HG03457 (cell line): ENCODE measurements around the gene SLC52A1.
A peak's percentile ranks its signal among the peaks of the same experiment; 100 is the strongest.
"Not testable (repeated sequence)": the region's sequence is repeated elsewhere in the genome, so short reads cannot be mapped to it uniquely, and the experiment has no call there.

Experiments
- ATAC-seq: cut with Tn5 transposase; IDR thresholded peaks from one replicate; pipeline ENCODE4 v1.9.1; 2021; ENCODE audit warnings: moderate number of reproducible peaks; ENCODE audit not compliant: unreplicated experiment

The SLC52A1 gene

DNA sequence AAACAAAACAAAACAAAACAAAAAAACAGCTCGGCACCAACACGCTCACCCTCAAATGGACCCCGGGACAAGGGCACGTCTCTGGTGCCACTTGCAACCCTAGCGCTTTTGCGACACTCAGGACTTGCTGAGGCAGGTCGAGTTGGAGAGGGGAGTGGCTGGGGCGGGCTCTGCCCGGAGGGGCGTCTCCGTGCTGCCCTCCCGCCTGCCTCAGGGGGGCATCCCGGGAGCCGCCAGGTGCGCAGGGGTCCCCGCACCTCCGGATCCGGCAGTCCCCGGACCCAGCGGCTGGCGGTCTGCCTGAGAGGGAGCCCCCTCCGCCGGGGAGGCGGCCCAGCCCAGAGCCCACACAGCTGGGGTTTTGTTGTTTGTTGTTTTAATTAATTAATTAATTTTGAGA, at the start of gene SLC52A1:
TSS of gene SLC52A1 (minus strand) at position 112 of the 400 bp plus-strand sequence. CDS start 820 bp downstream, outside the sequence.
- no peak for ATAC-seq

GRCh38 chr17:5080591-5080990, 45.4 kb upstream of the SLC52A1 start:
- no peak for ATAC-seq

DNA sequence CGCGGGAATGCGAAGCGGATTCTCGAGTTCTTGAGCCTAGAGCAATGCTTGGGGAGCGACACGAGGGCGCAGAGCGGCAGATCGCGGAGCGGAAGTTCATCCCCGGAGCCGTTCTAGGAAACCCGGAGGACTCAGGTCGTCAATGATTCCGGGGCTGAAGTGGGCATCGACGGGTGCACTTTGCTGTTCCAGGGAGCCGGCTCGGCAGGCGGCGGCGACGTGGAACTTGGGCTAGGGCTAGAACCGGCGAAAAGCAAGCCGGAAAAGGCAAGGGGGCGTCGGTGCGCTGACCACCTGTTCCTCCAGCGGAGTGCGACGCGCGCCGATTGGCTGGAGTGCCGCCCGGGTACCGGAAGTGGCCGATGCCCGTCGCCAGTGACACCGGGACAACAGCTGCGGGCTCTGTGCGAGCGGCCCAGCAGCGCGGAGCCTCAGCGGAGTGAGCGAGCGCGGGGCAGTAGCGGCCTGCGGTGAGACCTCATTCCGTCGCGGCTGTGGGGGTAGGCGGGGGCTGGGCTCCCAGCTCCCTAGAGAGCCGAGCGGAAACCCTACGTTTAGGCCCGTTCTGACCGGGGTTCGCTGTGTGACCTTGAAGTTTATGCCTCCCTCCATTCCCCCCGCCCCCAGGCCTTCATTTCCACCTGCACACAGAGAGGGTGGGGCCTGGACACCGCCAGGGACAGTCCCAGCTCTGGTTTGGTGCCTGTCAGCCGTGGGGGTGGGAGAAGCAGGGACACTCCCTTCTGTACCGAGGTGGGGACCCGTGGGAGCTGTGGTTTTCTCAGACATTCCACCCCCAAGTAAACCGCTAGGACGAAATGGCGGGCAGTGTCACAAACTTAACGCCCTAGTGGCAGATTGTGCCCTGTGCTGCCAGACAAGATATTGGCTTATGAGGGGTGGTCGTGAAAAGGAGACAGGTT, 43.1 kb upstream of the SLC52A1 start, which contains the start of gene ZFP3:
TSS of gene ZFP3 (plus strand) at position 362 of the 923 bp plus-strand sequence. CDS start 13,038 bp downstream, outside the sequence.
- ATAC-seq: peak; percentile 48

DNA sequence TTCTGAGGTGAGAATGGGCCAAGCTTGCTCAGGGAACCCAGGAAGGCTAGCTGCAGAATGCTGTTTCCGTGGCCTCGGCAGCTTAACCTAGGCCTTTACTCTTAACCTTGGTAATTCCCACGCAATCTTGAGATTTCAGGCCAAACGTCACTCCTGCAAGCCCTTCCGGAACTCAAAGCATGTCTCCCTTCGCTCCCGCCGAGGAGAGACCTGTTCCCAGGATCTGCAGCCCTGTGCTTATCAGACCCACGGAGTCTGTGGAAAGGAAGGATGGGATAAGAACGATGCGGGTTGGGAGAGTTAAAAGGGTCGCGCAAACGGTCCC, 42.5 kb upstream of the SLC52A1 start:
- no peak for ATAC-seq

GRCh38 chr17:5077275-5077674, 42.0 kb upstream of the SLC52A1 start:
- ATAC-seq: not testable (repeated sequence)

DNA sequence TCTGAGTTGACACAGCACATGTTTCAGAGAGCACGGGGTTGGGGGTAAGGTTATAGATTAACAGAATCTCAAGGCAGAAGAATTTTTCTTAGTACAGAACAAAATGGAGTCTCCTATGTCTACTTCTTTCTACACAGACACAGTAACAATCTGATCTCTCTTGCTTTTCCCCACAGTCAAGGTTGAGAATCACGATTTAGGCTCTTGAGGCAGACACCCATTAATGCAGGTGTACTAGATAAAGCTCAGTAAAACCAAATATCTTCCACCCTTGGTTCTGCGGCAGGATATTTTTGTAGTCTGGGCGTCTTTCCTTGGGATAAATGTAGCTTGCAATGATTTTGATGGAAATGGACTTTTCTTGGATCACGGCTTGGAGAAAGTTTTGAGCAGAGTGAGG, 40.2 kb upstream of the SLC52A1 start:
- ATAC-seq: not testable (repeated sequence)

- no peak for ATAC-seq
These were observed 34.5 kb upstream of the SLC52A1 start for GRCh38 chr17:5069724-5070123.

- ATAC-seq: no peak
These were observed 33.0 kb upstream of the SLC52A1 start for GRCh38 chr17:5068236-5068635.

DNA sequence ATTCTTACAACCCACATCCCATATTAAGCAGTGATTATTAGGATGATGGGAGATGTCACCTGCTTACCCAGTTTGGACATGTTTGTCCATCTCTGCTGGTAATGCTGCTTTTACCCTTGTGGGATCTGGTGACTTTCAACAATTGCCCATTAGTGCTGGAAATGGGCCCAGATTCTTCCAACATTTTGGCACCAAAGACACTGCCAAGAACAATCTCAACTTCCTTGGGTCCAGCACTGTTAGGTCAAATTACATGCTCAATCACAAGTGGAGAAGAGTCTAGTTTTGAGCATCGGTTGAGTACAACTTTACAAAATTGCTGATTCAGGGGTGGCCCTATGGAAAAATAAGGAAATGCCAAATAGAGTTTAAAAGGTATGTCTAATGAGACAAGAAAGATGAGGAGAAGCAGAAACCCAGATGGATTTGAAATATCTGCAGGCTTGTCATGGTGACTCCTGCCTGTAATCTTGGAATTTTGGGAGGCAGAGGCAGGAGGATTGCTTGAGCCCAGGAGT, 30.1 kb upstream of the SLC52A1 start:
- ATAC-seq: no peak

DNA sequence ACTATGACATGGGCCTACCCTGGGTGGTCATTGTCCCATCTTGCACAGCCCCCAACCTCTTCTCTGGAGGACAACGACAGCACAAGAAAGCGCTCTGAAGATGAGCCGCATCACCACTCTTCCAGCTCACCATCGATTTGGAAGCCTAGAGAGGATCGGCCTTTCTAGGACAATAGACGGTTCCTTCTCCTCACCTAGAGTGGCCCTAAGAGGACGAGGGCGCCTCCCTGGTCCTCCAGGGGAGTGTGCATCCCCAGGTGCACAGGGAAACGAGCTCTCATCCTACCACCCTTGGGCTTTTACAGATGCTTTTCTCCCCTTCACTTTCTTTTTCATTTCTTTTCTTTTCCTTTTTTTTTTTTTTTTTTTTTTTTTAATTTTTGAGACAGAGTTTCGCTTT, 20.3 kb upstream of the SLC52A1 start:
- no peak for ATAC-seq

GRCh38 chr17:5050278-5050677, 15.1 kb upstream of the SLC52A1 start:
- ATAC-seq: no peak

- no peak for ATAC-seq
These were observed 14.2 kb upstream of the SLC52A1 start for GRCh38 chr17:5049314-5049841.

DNA sequence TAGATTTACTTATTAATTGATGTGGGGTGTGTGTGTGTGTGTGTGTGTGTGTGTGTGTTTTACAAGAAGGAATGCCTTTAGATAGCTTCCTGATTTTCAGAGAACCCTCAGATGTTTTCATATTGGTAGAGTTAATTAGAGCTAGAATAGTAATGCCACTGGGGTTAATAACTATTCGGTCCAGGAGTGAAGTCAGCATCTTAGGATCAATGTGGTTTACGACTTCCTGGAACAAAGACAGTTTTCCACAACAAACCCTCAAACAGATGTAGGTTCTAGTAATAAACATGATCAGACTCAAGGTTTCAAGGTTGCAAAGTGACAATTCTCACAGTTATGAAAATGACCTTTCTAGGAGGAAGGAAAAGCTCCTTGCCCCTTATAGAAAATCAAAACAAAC, 12.2 kb upstream of the SLC52A1 start:
- ATAC-seq: no peak

DNA sequence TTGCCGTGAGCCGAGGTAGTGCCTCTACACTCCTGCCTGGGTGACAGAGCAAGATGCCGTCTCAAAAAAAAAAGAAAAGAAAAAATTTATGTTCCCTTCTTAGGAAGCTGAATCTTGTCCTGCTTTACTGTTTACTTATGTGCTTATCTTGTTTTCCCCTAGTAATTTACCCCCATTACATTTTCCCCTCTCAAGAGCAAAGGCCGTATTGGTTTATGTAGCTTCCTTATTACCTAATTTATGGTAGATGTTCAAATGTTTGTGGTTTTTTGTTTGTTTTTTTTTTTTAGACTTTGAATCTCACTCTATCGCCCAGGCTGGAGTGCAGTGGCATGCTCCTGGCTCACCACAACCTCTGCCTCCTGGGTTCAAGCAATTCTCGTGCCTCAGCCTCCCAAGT, 10.3 kb upstream of the SLC52A1 start:
- ATAC-seq: no peak

- no peak for ATAC-seq
These were observed 9.4 kb upstream of the SLC52A1 start for GRCh38 chr17:5044630-5045029.

- ATAC-seq: no peak
These were observed 8.3 kb upstream of the SLC52A1 start for GRCh38 chr17:5043524-5043923.

DNA sequence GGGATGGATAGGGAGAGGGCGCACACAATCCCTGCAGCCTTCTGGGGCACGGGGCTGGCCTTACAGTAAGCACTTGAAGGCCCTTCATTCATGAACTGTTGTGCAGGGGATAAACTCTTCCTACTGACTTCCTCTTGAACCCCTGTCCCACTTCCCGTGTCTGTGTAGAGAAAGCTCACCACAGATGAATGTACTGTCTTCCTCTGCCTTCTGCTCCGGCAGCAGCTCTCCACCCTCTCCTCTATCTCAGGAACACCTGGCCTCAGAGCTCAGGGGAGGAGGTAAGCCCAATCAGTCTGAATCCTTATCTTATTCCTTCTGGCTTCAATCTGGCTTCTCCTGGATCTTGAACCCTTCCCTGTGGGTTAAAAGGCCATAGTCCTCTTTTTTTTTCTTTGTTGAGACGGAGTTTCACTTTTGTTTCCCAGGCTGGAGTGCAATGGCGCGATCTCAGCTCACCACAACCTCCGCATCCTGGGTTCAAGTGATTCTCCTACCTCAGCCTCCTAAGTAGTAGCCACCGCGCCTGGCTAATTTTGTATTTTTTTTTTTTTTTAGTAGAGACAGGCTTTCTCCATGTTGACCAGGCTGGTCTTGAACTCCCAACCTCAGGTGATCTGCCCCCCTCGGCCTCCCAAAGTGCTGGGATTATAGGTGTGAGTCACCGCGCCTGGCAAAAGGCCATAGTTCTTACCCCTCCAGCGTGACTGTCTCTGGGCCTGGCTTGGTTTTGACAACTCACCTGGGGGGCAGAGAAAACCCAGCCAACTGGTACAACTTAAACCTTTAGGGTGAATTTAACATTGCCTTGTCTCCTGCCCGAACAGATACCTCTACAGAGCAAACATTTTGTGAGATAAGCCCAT, 7.2 kb upstream of the SLC52A1 start:
- ATAC-seq: no peak

- no peak for ATAC-seq
These were observed 575 bp downstream of the SLC52A1 start for GRCh38 chr17:5034651-5035050.

GRCh38 chr17:5034063-5034462, 1.2 kb downstream of the SLC52A1 start:
- no peak for ATAC-seq

- no peak for ATAC-seq
These were observed 1.7 kb downstream of the SLC52A1 start for GRCh38 chr17:5033352-5034015.

- no peak for ATAC-seq
These were observed 2.4 kb downstream of the SLC52A1 start for GRCh38 chr17:5032865-5033264.
